ENCODE measurements around the gene STKLD1. TPM values are rescaled to one million over a fixed set of nuclear protein-coding genes. Genes with fewer than 3 reads are reported as not detected.

Gene STKLD1
- polyA plus RNA-seq, 1 donor = 2.4 TPM

DNA sequence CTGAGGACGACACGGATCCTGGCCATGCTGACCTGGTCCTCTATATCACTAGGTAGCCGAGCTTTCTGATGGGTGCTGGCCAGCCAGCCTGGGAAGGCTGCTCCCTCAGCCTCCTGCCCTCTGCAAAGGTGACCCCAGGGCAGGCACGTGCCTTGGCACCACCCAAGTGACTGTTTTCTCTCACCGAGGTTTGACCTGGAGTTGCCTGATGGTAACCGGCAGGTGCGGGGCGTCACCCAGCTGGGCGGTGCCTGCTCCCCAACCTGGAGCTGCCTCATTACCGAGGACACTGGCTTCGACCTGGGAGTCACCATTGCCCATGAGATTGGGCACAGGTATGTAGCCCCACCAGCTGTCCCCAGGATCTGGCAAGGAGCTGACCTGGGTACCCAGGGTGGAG lies 49.8 kb downstream of the STKLD1 start:
- no peak for DNase-seq
- Histone ChIP-seq H3K4me1 (ENCODE audit: control insufficient read depth, insufficient read depth, low read length) (no peaks in the 10 kb centered on the region), H3K27ac (ENCODE audit: low read length) (no peak overlapping the region), H3K4me3 (ENCODE audit: low read length) (no peak overlapping the region), H3K27me3 (ENCODE audit: control insufficient read depth, insufficient read depth, low read length) (peaks cover 11% of the 10 kb centered on the region), H3K9me3 (ENCODE audit: control insufficient read depth, low read depth, low read length) (no peaks in the 10 kb centered on the region), H3K36me3 (ENCODE audit: control insufficient read depth, insufficient read depth, low read length) (no peaks in the 10 kb centered on the region)
- no CpG with 5 or more reads among the region's 11 CpGs for WGBS (ENCODE audit: insufficient coverage, low lambda C conversion rate)

DNA sequence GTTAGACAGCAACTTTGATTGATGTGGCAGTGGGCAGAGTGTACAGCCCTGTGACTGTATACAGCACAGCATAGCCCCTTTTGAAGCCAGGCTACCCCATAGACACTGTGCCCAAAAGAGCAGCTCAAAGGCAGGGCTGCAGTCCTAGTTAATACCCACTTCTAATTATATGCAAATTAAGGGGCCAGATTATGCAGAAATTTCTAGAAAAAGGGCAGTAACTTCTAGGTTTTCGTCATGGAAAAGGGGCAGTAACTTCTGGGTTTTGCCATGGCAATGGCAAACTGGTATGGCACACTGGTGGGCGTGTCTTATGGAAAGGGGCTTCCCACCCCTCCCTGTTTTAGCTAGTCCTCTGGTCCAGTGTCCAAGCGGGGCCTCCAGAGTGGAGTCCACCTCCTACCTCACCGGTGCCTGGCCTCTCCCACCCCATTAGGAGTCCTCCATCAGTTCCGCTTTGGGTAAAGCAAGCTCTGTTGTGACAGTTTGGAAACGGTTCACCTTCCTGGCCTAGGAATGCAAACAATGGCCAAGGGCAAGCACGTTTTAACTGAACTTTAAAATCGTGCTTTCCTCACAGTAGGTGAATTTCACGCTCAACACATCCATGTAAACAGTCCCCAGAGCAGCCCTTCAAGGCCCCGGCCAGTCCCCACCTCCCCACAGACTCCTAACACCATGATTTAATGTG lies 51.6 kb downstream of the STKLD1 start:
- WGBS (ENCODE audit: insufficient coverage, low lambda C conversion rate) = 80% methylated on average over 1 of the region's 10 CpGs
- Histone ChIP-seq H3K27ac (ENCODE audit: low read length) (no peak overlapping the region), H3K4me1 (ENCODE audit: control insufficient read depth, insufficient read depth, low read length) (no peaks in the 10 kb centered on the region), H3K27me3 (ENCODE audit: control insufficient read depth, insufficient read depth, low read length) (peaks cover 11% of the 10 kb centered on the region), H3K36me3 (ENCODE audit: control insufficient read depth, insufficient read depth, low read length) (no peaks in the 10 kb centered on the region), H3K4me3 (ENCODE audit: low read length) (no peak overlapping the region), H3K9me3 (ENCODE audit: control insufficient read depth, low read depth, low read length) (no peaks in the 10 kb centered on the region)
- DNase-seq = no peak

- peak in 1 of 2 donors; percentile 40 for DNase-seq
- Histone ChIP-seq H3K9me3 (ENCODE audit: control insufficient read depth, low read depth, low read length) (no peaks in the 10 kb centered on the region), H3K36me3 (ENCODE audit: control insufficient read depth, insufficient read depth, low read length) (no peaks in the 10 kb centered on the region), H3K4me3 (ENCODE audit: low read length) (no peak overlapping the region), H3K27me3 (ENCODE audit: control insufficient read depth, insufficient read depth, low read length) (peaks cover 11% of the 10 kb centered on the region), H3K27ac (ENCODE audit: low read length) (no peak overlapping the region), H3K4me1 (ENCODE audit: control insufficient read depth, insufficient read depth, low read length) (no peaks in the 10 kb centered on the region)
- no CpG with 5 or more reads among the region's 57 CpGs for WGBS (ENCODE audit: insufficient coverage, low lambda C conversion rate)
Observed at GRCh38 chr9:133428617-133429101, 52.5 kb downstream of the STKLD1 start.

GRCh38 chr9:133429214-133429613 lies 53.0 kb downstream of the STKLD1 start:
- no CpG with 5 or more reads among the region's 18 CpGs for WGBS (ENCODE audit: insufficient coverage, low lambda C conversion rate)
- Histone ChIP-seq H3K27me3 (ENCODE audit: control insufficient read depth, insufficient read depth, low read length) (peaks cover 11% of the 10 kb centered on the region), H3K4me1 (ENCODE audit: control insufficient read depth, insufficient read depth, low read length) (no peaks in the 10 kb centered on the region), H3K4me3 (ENCODE audit: low read length) (no peak overlapping the region), H3K27ac (ENCODE audit: low read length) (no peak overlapping the region), H3K36me3 (ENCODE audit: control insufficient read depth, insufficient read depth, low read length) (no peaks in the 10 kb centered on the region), H3K9me3 (ENCODE audit: control insufficient read depth, low read depth, low read length) (no peaks in the 10 kb centered on the region)
- DNase-seq = no peak

GRCh38 chr9:133429641-133430161 lies 53.5 kb downstream of the STKLD1 start:
- no CpG with 5 or more reads among the region's 49 CpGs for WGBS (ENCODE audit: insufficient coverage, low lambda C conversion rate)
- H3K9me3 ChIP-seq (ENCODE audit: control insufficient read depth, low read depth, low read length) = no peaks in the 10 kb centered on the region
- no peaks in the 10 kb centered on the region for H3K4me1 ChIP-seq (ENCODE audit: control insufficient read depth, insufficient read depth, low read length)
- H3K27ac ChIP-seq (ENCODE audit: low read length) = no peak overlapping the region
- H3K4me3 ChIP-seq (ENCODE audit: low read length) = no peak overlapping the region
- H3K27me3 ChIP-seq (ENCODE audit: control insufficient read depth, insufficient read depth, low read length) = peaks cover 11% of the 10 kb centered on the region
- no peaks in the 10 kb centered on the region for H3K36me3 ChIP-seq (ENCODE audit: control insufficient read depth, insufficient read depth, low read length)
- peak in 1 of 2 donors; percentile 44 for DNase-seq

- Histone ChIP-seq H3K36me3 (ENCODE audit: control insufficient read depth, insufficient read depth, low read length) (no peaks in the 10 kb centered on the region), H3K4me1 (ENCODE audit: control insufficient read depth, insufficient read depth, low read length) (no peaks in the 10 kb centered on the region), H3K27ac (ENCODE audit: low read length) (no peak overlapping the region), H3K9me3 (ENCODE audit: control insufficient read depth, low read depth, low read length) (no peaks in the 10 kb centered on the region), H3K27me3 (ENCODE audit: control insufficient read depth, insufficient read depth, low read length) (peaks cover 11% of the 10 kb centered on the region), H3K4me3 (ENCODE audit: low read length) (no peak overlapping the region)
- WGBS (ENCODE audit: insufficient coverage, low lambda C conversion rate) = no CpG with 5 or more reads among the region's 1 CpG
- DNase-seq = no peak
Observed at GRCh38 chr9:133430244-133430643, 54.1 kb downstream of the STKLD1 start.

GRCh38 chr9:133433351-133433843 lies 57.2 kb downstream of the STKLD1 start:
- no CpG with 5 or more reads among the region's 11 CpGs for WGBS (ENCODE audit: insufficient coverage, low lambda C conversion rate)
- no peaks in the 10 kb centered on the region for H3K27me3 ChIP-seq (ENCODE audit: control insufficient read depth, insufficient read depth, low read length)
- H3K9me3 ChIP-seq (ENCODE audit: control insufficient read depth, low read depth, low read length) = no peaks in the 10 kb centered on the region
- no peak for DNase-seq
- H3K4me1 ChIP-seq (ENCODE audit: control insufficient read depth, insufficient read depth, low read length) = no peaks in the 10 kb centered on the region
- H3K4me3 ChIP-seq (ENCODE audit: low read length) = no peak overlapping the region
- no peak overlapping the region for H3K27ac ChIP-seq (ENCODE audit: low read length)
- H3K36me3 ChIP-seq (ENCODE audit: control insufficient read depth, insufficient read depth, low read length) = no peaks in the 10 kb centered on the region

GRCh38 chr9:133436681-133437080 lies 60.5 kb downstream of the STKLD1 start:
- Histone ChIP-seq H3K27me3 (ENCODE audit: control insufficient read depth, insufficient read depth, low read length) (no peaks in the 10 kb centered on the region), H3K9me3 (ENCODE audit: control insufficient read depth, low read depth, low read length) (no peaks in the 10 kb centered on the region), H3K4me1 (ENCODE audit: control insufficient read depth, insufficient read depth, low read length) (no peaks in the 10 kb centered on the region), H3K27ac (ENCODE audit: low read length) (no peak overlapping the region), H3K36me3 (ENCODE audit: control insufficient read depth, insufficient read depth, low read length) (no peaks in the 10 kb centered on the region), H3K4me3 (ENCODE audit: low read length) (no peak overlapping the region)
- no CpG with 5 or more reads among the region's 16 CpGs for WGBS (ENCODE audit: insufficient coverage, low lambda C conversion rate)
- no peak for DNase-seq

- Histone ChIP-seq H3K4me1 (ENCODE audit: control insufficient read depth, insufficient read depth, low read length) (no peaks in the 10 kb centered on the region), H3K4me3 (ENCODE audit: low read length) (no peak overlapping the region), H3K27ac (ENCODE audit: low read length) (no peak overlapping the region), H3K27me3 (ENCODE audit: control insufficient read depth, insufficient read depth, low read length) (no peaks in the 10 kb centered on the region), H3K36me3 (ENCODE audit: control insufficient read depth, insufficient read depth, low read length) (no peaks in the 10 kb centered on the region), H3K9me3 (ENCODE audit: control insufficient read depth, low read depth, low read length) (no peaks in the 10 kb centered on the region)
- DNase-seq = no peak
- no CpG with 5 or more reads among the region's 20 CpGs for WGBS (ENCODE audit: insufficient coverage, low lambda C conversion rate)
Observed at GRCh38 chr9:133437753-133438531, 61.8 kb downstream of the STKLD1 start.

DNA sequence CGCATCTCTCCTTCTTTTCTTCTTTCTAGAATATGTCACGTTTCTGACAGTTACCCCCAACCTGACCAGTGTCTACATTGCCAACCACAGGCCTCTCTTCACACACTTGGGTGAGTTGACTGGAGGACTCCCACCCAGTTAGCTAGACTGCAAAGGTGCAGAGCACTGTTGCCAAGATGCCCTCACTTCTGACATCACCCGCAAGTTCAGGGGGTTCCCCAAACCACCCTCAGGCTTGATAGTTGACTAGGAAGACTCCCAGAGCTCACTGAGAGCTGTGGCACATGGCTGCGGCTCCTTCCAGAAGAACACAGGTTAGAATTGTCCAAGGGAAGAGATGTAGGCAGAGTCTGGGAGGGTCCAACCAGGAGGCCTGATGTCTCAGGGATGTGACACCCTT lies 63.2 kb downstream of the STKLD1 start:
- no peaks in the 10 kb centered on the region for H3K9me3 ChIP-seq (ENCODE audit: control insufficient read depth, low read depth, low read length)
- no peak overlapping the region for H3K4me3 ChIP-seq (ENCODE audit: low read length)
- H3K27me3 ChIP-seq (ENCODE audit: control insufficient read depth, insufficient read depth, low read length) = no peaks in the 10 kb centered on the region
- no peak for DNase-seq
- no peaks in the 10 kb centered on the region for H3K4me1 ChIP-seq (ENCODE audit: control insufficient read depth, insufficient read depth, low read length)
- no peaks in the 10 kb centered on the region for H3K36me3 ChIP-seq (ENCODE audit: control insufficient read depth, insufficient read depth, low read length)
- WGBS (ENCODE audit: insufficient coverage, low lambda C conversion rate) = 100% methylated on average over 1 of the region's 4 CpGs
- H3K27ac ChIP-seq (ENCODE audit: low read length) = no peak overlapping the region
